ENCODE data around the gene ADAM11.

- TF ChIP-seq CTCF (optimal IDR thresholded peaks at IDR 0.05 in 1 of 3, IDR thresholded peaks at IDR 0.05 in 1 of 3, conservative IDR thresholded peaks at IDR 0.05 in 1 of 3; ENCODE audit: extremely low read depth in 1 of 3, insufficient read depth in 2 of 3, low read length in 3 of 3), result no peak
- no peak for TF ChIP-seq EZH2 (IDR thresholded peaks at IDR 0.05; ENCODE audit: low read length)
These were observed 13.5 kb upstream of the ADAM11 start for GRCh38 chr17:44745301-44745700.
